ENCODE measurements around the gene CDH13.

Gene CDH13

GRCh38 chr16:83509316-83509715 lies 882.5 kb downstream of the CDH13 start:
- no peak for TF ChIP-seq CTCF (IDR thresholded peaks at IDR 0.05; ENCODE audit: poor library complexity, severe bottlenecking)
- Histone ChIP-seq H3K27me3 (ENCODE audit: insufficient read depth, poor library complexity, severe bottlenecking) (no peaks in the 10 kb centered on the region), H3K27ac (ENCODE audit: poor library complexity, severe bottlenecking) (no peak overlapping the region), H3K36me3 (ENCODE audit: low read depth) (no peaks in the 10 kb centered on the region), H3K9me3 (ENCODE audit: severe bottlenecking) (no peaks in the 10 kb centered on the region), H3K4me3 (ENCODE audit: severe bottlenecking) (no peak overlapping the region), H3K4me1 (ENCODE audit: insufficient read depth, poor library complexity, severe bottlenecking) (peaks cover 4% of the 10 kb centered on the region)
- no peak for ATAC-seq (ENCODE audit: low read depth)
- DNase-seq (ENCODE audit: low spot score) = no peak

GRCh38 chr16:83510906-83511305 lies 884.1 kb downstream of the CDH13 start:
- H3K4me3 ChIP-seq (ENCODE audit: severe bottlenecking) = no peak overlapping the region
- peaks cover 4% of the 10 kb centered on the region for H3K4me1 ChIP-seq (ENCODE audit: insufficient read depth, poor library complexity, severe bottlenecking)
- no peaks in the 10 kb centered on the region for H3K9me3 ChIP-seq (ENCODE audit: severe bottlenecking)
- H3K27ac ChIP-seq (ENCODE audit: poor library complexity, severe bottlenecking) = no peak overlapping the region
- TF ChIP-seq CTCF (IDR thresholded peaks at IDR 0.05; ENCODE audit: poor library complexity, severe bottlenecking) = no peak
- H3K36me3 ChIP-seq (ENCODE audit: low read depth) = no peaks in the 10 kb centered on the region
- ATAC-seq (ENCODE audit: low read depth) = no peak
- DNase-seq (ENCODE audit: low spot score) = no peak
- H3K27me3 ChIP-seq (ENCODE audit: insufficient read depth, poor library complexity, severe bottlenecking) = no peaks in the 10 kb centered on the region

GRCh38 chr16:83513008-83513755 lies 886.4 kb downstream of the CDH13 start:
- H3K4me3 ChIP-seq (ENCODE audit: severe bottlenecking) = no peak overlapping the region
- ATAC-seq (ENCODE audit: low read depth) (peak; percentile 95), DNase-seq (ENCODE audit: low spot score) (no peak)
- no peak for TF ChIP-seq CTCF (IDR thresholded peaks at IDR 0.05; ENCODE audit: poor library complexity, severe bottlenecking)
- H3K9me3 ChIP-seq (ENCODE audit: severe bottlenecking) = peaks cover 4% of the 10 kb centered on the region
- H3K27ac ChIP-seq (ENCODE audit: poor library complexity, severe bottlenecking) = peak overlapping the region; percentile 5
- H3K36me3 ChIP-seq (ENCODE audit: low read depth) = no peaks in the 10 kb centered on the region
- no peaks in the 10 kb centered on the region for H3K27me3 ChIP-seq (ENCODE audit: insufficient read depth, poor library complexity, severe bottlenecking)
- H3K4me1 ChIP-seq (ENCODE audit: insufficient read depth, poor library complexity, severe bottlenecking) = peaks cover 4% of the 10 kb centered on the region

- TF ChIP-seq CTCF (IDR thresholded peaks at IDR 0.05; ENCODE audit: poor library complexity, severe bottlenecking) = no peak
- ATAC-seq (ENCODE audit: low read depth) = no peak
- Histone ChIP-seq H3K4me1 (ENCODE audit: insufficient read depth, poor library complexity, severe bottlenecking) (peaks cover 4% of the 10 kb centered on the region), H3K9me3 (ENCODE audit: severe bottlenecking) (peaks cover 4% of the 10 kb centered on the region), H3K27me3 (ENCODE audit: insufficient read depth, poor library complexity, severe bottlenecking) (no peaks in the 10 kb centered on the region), H3K36me3 (ENCODE audit: low read depth) (no peaks in the 10 kb centered on the region), H3K4me3 (ENCODE audit: severe bottlenecking) (no peak overlapping the region), H3K27ac (ENCODE audit: poor library complexity, severe bottlenecking) (no peak overlapping the region)
- DNase-seq (ENCODE audit: low spot score) = no peak
Observed at GRCh38 chr16:83515395-83515794, 888.6 kb downstream of the CDH13 start.

GRCh38 chr16:83516931-83517330 lies 890.2 kb downstream of the CDH13 start:
- H3K9me3 ChIP-seq (ENCODE audit: severe bottlenecking) = peaks cover 4% of the 10 kb centered on the region
- no peak overlapping the region for H3K27ac ChIP-seq (ENCODE audit: poor library complexity, severe bottlenecking)
- peaks cover 4% of the 10 kb centered on the region for H3K4me1 ChIP-seq (ENCODE audit: insufficient read depth, poor library complexity, severe bottlenecking)
- ATAC-seq (ENCODE audit: low read depth) (no peak), DNase-seq (ENCODE audit: low spot score) (no peak)
- no peaks in the 10 kb centered on the region for H3K27me3 ChIP-seq (ENCODE audit: insufficient read depth, poor library complexity, severe bottlenecking)
- no peak overlapping the region for H3K4me3 ChIP-seq (ENCODE audit: severe bottlenecking)
- no peaks in the 10 kb centered on the region for H3K36me3 ChIP-seq (ENCODE audit: low read depth)
- TF ChIP-seq CTCF (IDR thresholded peaks at IDR 0.05; ENCODE audit: poor library complexity, severe bottlenecking) = no peak

Measured in RWPE2 (cell line).